Activated B cell treated with CpG ODN at 0.5 μM for 24 hours (primary cell): ENCODE measurements around the gene ELOVL1. TPM values are rescaled to one million over a fixed set of nuclear protein-coding genes. Genes with fewer than 3 reads are reported as not detected.
"Not testable (repeated sequence)": the region's sequence is repeated elsewhere in the genome, so short reads cannot be mapped to it uniquely, and the experiment has no call there.

Experiments used
- ATAC-seq: fragments of 200-7000 bp; cut with Tn5 transposase; one replicate; pipeline ENCODE4 v1.10.0; 2021; ENCODE audit warnings: low read depth, mild to moderate bottlenecking, moderate library complexity
- CTCF ChIA-PET: fragments of 350-600 bp; sonication (Branson Sonifier 250); formaldehyde crosslinking; loops from one replicate; lab custom pipeline; 2021; ENCODE audit warnings: antibody characterized with exemption; lab: Charles Lee
- POLR2A ChIA-PET: fragments of 350-600 bp; sonication (Branson Sonifier 250); formaldehyde crosslinking; loops from one replicate; lab custom pipeline; 2021; ENCODE audit warnings: antibody characterized with exemption; lab: Charles Lee
- DNase-seq: peaks from one replicate; pipeline ENCODE4 v3.0.0; 2022
- H3K27ac Mint-ChIP-seq: one replicate; pipeline ENCODE4 v1.8.0; 2020; ENCODE audit warnings: mixed read lengths
- H3K27me3 Mint-ChIP-seq: one replicate; pipeline ENCODE4 v1.8.0; 2021; ENCODE audit warnings: mixed read lengths
- H3K36me3 Mint-ChIP-seq: one replicate; pipeline ENCODE4 v1.8.0; 2021; ENCODE audit warnings: low read depth, mixed read lengths
- H3K4me1 Mint-ChIP-seq: one replicate; pipeline ENCODE4 v1.8.0; 2021; ENCODE audit warnings: mixed read lengths
- H3K4me3 Mint-ChIP-seq: one replicate; pipeline ENCODE4 v1.8.0; 2020; ENCODE audit warnings: mild to moderate bottlenecking, mixed read lengths
- H3K9me3 Mint-ChIP-seq: one replicate; pipeline ENCODE4 v1.8.0; 2020; ENCODE audit warnings: mixed read lengths
- intact Hi-C: fragments of 100-400 bp; cut with micrococcal nuclease; formaldehyde crosslinking; loops from one replicate; pipeline ENCODE4 v1.15.1; 2024
- total RNA-seq: library from RNA; stranded (reverse); gene quantifications from 2 replicates; pipeline ENCODE4 v1.2.3, GENCODE V29; 2022
- TF ChIP-seq, protein P1 (sequence below): fragments of 200-600 bp; IDR thresholded peaks from one replicate; pipeline ENCODE4 v1.8.0; 2022; ENCODE audit warnings: antibody characterized with exemption, mild to moderate bottlenecking

The ELOVL1 gene
- total RNA-seq, 1 donor from 2014 or later = 84.2 TPM

DNA sequence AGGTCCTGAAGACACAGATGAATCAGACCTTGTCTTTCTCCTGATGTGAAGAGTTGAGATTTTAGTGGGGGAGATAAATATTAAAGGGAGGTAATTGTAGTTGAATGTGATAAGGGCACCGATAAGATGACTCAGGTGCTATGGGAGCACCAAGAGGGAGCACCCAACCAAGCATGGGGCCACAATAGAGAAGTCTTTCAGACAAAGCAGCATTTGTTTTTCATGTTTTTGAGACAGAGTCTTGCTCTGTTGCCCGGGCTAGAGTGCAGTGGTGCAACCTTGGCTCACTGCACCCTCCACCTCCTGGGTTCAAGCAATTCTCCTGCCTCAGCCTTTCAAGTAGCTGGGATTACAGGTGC, 38.0 kb upstream of the ELOVL1 start:
- CTCF ChIA-PET = no interaction called here
- TF ChIP-seq, protein P1, sequence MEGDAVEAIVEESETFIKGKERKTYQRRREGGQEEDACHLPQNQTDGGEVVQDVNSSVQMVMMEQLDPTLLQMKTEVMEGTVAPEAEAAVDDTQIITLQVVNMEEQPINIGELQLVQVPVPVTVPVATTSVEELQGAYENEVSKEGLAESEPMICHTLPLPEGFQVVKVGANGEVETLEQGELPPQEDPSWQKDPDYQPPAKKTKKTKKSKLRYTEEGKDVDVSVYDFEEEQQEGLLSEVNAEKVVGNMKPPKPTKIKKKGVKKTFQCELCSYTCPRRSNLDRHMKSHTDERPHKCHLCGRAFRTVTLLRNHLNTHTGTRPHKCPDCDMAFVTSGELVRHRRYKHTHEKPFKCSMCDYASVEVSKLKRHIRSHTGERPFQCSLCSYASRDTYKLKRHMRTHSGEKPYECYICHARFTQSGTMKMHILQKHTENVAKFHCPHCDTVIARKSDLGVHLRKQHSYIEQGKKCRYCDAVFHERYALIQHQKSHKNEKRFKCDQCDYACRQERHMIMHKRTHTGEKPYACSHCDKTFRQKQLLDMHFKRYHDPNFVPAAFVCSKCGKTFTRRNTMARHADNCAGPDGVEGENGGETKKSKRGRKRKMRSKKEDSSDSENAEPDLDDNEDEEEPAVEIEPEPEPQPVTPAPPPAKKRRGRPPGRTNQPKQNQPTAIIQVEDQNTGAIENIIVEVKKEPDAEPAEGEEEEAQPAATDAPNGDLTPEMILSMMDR = no peak
- ATAC-seq (no peak), DNase-seq (no peak)
- Mint-ChIP-seq H3K36me3 (peaks cover 82% of the 10 kb centered on the region), H3K27ac (no peak overlapping the region), H3K27me3 (no peaks in the 10 kb centered on the region), H3K4me1 (peaks cover 2% of the 10 kb centered on the region), H3K9me3 (no peaks in the 10 kb centered on the region), H3K4me3 (no peak overlapping the region)
- POLR2A ChIA-PET = no interaction called here
- intact Hi-C loops = no loop called here

DNA sequence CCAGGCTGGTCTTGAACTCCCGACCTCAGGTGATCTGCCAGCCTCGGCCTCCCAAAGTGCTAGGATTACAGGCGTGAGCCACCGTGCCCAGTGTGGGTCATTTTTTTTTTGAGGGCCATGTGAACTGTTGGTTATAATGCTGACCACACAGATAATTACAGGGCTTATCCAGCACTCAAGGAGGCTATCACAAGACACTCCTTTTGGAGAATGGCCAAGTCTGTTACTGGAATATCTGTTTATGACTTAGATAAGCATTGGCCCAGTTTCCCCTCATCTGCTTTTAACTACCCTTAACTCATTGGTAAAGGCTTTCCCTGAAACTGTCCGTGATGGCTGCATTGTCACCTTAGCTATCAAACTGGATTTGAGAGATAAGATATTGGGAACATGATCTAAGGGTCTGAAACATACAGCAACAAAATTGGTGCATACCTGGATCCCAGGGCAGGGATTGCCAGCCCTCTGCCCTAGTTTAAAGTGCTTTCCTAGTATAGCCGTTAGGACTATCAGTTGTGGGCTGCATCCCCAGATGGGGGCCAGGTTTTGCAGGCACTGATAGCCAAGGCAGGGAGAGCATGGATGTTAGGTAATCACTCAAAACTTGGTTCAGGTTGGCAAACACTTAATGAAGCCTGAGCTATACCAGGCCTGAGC, 37.5 kb upstream of the ELOVL1 start:
- TF ChIP-seq, protein P1 = no peak
- Mint-ChIP-seq H3K36me3 (peaks cover 78% of the 10 kb centered on the region), H3K27ac (no peak overlapping the region), H3K27me3 (no peaks in the 10 kb centered on the region), H3K4me1 (peaks cover 2% of the 10 kb centered on the region), H3K4me3 (no peak overlapping the region), H3K9me3 (no peaks in the 10 kb centered on the region)
- DNase-seq (no peak), ATAC-seq (no peak)
- CTCF ChIA-PET = no interaction called here
- intact Hi-C loops = no loop called here
- POLR2A ChIA-PET = no interaction called here

DNA sequence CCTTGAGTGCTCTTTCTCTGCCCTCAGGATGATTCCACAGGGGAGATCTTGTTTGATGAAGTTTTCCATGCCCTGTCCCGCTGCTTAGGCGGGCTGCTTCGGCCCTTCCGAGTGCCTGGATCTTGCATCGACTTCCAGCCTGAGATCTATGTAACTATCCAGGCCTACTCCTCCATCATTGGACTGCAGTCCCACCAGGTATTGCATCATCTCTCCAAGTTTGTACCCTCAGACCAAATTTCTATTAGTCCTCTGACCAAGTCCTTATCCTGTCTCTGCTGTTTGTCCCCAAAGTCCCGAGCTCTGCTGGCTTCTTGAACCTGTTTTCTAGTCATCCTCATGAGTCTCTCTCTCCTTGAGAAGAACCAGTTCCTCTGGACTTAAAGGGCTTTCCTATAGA, 36.5 kb upstream of the ELOVL1 start:
- Mint-ChIP-seq H3K27me3 (no peaks in the 10 kb centered on the region), H3K4me1 (peaks cover 2% of the 10 kb centered on the region), H3K9me3 (no peaks in the 10 kb centered on the region), H3K27ac (no peak overlapping the region), H3K36me3 (peaks cover 70% of the 10 kb centered on the region), H3K4me3 (no peak overlapping the region)
- ChIA-PET CTCF (interaction anchor here (0.9 kb wide), 1 partner anchor 10 kb away, joined by 3 read pairs; no protein-coding TSS in a partner anchor), POLR2A (no interaction called here)
- TF ChIP-seq, protein P1 = no peak
- ATAC-seq (no peak), DNase-seq (no peak)
- intact Hi-C loops = no loop called here

DNA sequence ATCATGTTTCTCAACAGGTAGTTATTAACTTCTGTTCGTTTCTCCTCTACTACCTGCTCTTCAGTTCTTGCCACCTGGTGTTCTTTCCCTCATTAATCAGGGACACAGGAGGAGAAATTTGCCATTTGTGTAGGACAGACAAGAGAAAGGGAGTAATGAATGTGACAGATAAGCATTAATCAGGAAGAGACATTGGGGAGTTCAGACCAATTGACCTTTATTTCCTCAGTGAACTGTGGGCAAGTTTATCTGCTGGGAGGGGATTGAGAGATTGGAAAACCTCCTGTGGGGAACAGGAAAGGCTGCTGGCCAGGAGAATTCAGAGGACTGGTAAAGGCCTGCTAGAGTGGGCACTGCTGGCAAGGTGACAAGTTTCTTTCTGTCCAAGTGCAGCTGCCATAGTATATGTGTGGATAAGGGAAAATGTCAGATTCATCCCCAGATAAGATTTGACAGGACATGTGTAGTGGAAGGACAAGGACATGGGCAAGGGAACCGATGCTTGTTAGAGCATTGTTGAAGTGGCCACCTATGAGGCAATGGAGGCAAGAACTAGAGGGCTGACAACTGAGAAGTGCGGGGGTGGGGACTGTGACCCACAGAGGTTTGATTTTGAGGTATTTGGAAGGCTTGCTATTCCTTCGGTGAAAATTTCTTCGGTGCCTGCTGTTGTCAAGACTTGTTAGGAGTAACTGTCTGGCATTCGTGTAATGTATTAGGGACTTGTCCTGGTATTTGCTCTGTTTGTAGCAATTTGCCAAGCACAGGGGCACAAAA, 34.5 kb upstream of the ELOVL1 start:
- Mint-ChIP-seq H3K36me3 (peaks cover 53% of the 10 kb centered on the region), H3K4me1 (peaks cover 2% of the 10 kb centered on the region), H3K9me3 (no peaks in the 10 kb centered on the region), H3K4me3 (no peak overlapping the region), H3K27ac (no peak overlapping the region), H3K27me3 (no peaks in the 10 kb centered on the region)
- TF ChIP-seq, protein P1 = no peak
- intact Hi-C loops = no loop called here
- no peak for DNase-seq
- no peak for ATAC-seq
- ChIA-PET CTCF (no interaction called here), POLR2A (no interaction called here)

DNA sequence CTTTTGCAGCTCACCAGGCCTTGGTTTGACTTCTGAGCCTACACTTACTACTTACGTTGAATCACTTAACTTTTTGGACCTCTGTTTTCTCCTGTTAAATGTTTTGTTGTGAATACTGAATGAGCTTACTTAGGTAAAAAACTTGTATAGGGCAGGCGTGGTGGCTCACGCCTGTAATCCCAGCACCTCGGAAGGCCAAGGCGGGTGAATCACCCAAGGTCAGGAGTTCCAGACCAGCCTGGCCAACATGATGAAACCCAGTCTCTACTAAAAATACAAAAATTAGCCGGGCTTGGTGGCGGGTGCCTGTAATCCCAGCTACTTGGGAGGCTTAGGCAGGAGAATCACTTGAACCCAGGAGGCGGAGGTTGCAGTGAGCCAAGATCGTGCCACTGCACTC, 32.6 kb upstream of the ELOVL1 start:
- CTCF ChIA-PET = interaction anchor here (0.7 to 0.8 kb wide), 2 partner anchors 14 to 173 kb away, joined by 3 read pairs; no protein-coding TSS in a partner anchor
- H3K4me1 Mint-ChIP-seq = not testable (repeated sequence)

More for the DNA sequence above, 32.6 kb upstream of the ELOVL1 start:
- H3K36me3 Mint-ChIP-seq = peaks cover 50% of the 10 kb centered on the region
- H3K27me3 Mint-ChIP-seq, H3K4me3 Mint-ChIP-seq, DNase-seq, H3K27ac Mint-ChIP-seq, H3K9me3 Mint-ChIP-seq, intact Hi-C loops, ATAC-seq, POLR2A ChIA-PET: not testable (repeated sequence)
